Esophagus muscularis mucosa (tissue), 4 donors: ENCODE data around the gene MAD1L1.

Experiments
- CTCF ChIP-seq, 3 experiments: fragments of 200-600 bp in 2 of 3; fragments of 450-650 bp in 1 of 3; sonication (generic) in 2 of 3; IDR thresholded peaks; one replicate each; pipeline ENCODE4 v1.5.1; 2017 to 2019; ENCODE audit warnings: antibody characterized with exemption in 3 of 3, mild to moderate bottlenecking in 2 of 3, moderate library complexity in 1 of 3
- EP300 ChIP-seq: sonication (generic); formaldehyde crosslinking; IDR thresholded peaks from one replicate; pipeline ENCODE4 v1.6.1; 2017; ENCODE audit warnings: antibody characterized with exemption
- POLR2A ChIP-seq: fragments of 450-650 bp; IDR thresholded peaks from one replicate; pipeline ENCODE4 v1.6.1; 2017; ENCODE audit warnings: antibody characterized with exemption, moderate library complexity, mild to moderate bottlenecking, low read depth

GRCh38 chr7:1947586-1948217 lies 285.0 kb downstream of the MAD1L1 start:
- TF ChIP-seq CTCF (IDR thresholded peaks at IDR 0.05) (no peak), POLR2A (no peak), EP300 (no peak)
